ENCODE data around the gene TUBGCP2.

TUBGCP2 gene

GRCh38 chr10:133278577-133279265 is 30.0 kb downstream of the TUBGCP2 start:
- no peak for TF ChIP-seq POLR2A (IDR thresholded peaks at IDR 0.05; ENCODE audit: low read depth, low read length)
- FAIRE-seq, result peak; percentile 92
- DNase-seq (ENCODE audit: insufficient read length, low spot score), result peak; percentile 95

- no peak for DNase-seq (ENCODE audit: insufficient read length, low spot score)
- no peak for FAIRE-seq
- TF ChIP-seq POLR2A (IDR thresholded peaks at IDR 0.05; ENCODE audit: low read depth, low read length), result no peak
Observed at GRCh38 chr10:133277993-133278576, 30.6 kb downstream of the TUBGCP2 start.

GRCh38 chr10:133277277-133277992 is 31.2 kb downstream of the TUBGCP2 start:
- FAIRE-seq (no peak), DNase-seq (ENCODE audit: insufficient read length, low spot score) (no peak)
- TF ChIP-seq POLR2A (IDR thresholded peaks at IDR 0.05; ENCODE audit: low read depth, low read length), result no peak

GRCh38 chr10:133276435-133277201 is 32.1 kb downstream of the TUBGCP2 start, which contains the start of gene ADAM8:
Gene ADAM8 (minus strand): TSS chr10:133276868. CDS start chr10:133276817, 51 bp downstream.
- TF ChIP-seq POLR2A (IDR thresholded peaks at IDR 0.05; ENCODE audit: low read depth, low read length), result no peak
- no peak for DNase-seq (ENCODE audit: insufficient read length, low spot score)
- no peak for FAIRE-seq

GRCh38 chr10:133276100-133276434 is 32.6 kb downstream of the TUBGCP2 start:
- no peak for FAIRE-seq
- DNase-seq (ENCODE audit: insufficient read length, low spot score), result no peak
- TF ChIP-seq POLR2A (IDR thresholded peaks at IDR 0.05; ENCODE audit: low read depth, low read length), result no peak

GRCh38 chr10:133275684-133276092 is 33.0 kb downstream of the TUBGCP2 start:
- FAIRE-seq (no peak), DNase-seq (ENCODE audit: insufficient read length, low spot score) (no peak)
- no peak for TF ChIP-seq POLR2A (IDR thresholded peaks at IDR 0.05; ENCODE audit: low read depth, low read length)

- TF ChIP-seq POLR2A (IDR thresholded peaks at IDR 0.05; ENCODE audit: low read depth, low read length), result no peak
- DNase-seq (ENCODE audit: insufficient read length, low spot score) (no peak), FAIRE-seq (no peak)
Observed at GRCh38 chr10:133274751-133275683, 33.7 kb downstream of the TUBGCP2 start.

- DNase-seq (ENCODE audit: insufficient read length, low spot score) (no peak), FAIRE-seq (no peak)
- no peak for TF ChIP-seq POLR2A (IDR thresholded peaks at IDR 0.05; ENCODE audit: low read depth, low read length)
Observed at GRCh38 chr10:133273534-133274143, 35.0 kb downstream of the TUBGCP2 start.

GRCh38 chr10:133272964-133273420 is 35.7 kb downstream of the TUBGCP2 start:
- DNase-seq (ENCODE audit: insufficient read length, low spot score) (no peak), FAIRE-seq (no peak)
- no peak for TF ChIP-seq POLR2A (IDR thresholded peaks at IDR 0.05; ENCODE audit: low read depth, low read length)

- no peak for TF ChIP-seq POLR2A (IDR thresholded peaks at IDR 0.05; ENCODE audit: low read depth, low read length)
- no peak for DNase-seq (ENCODE audit: insufficient read length, low spot score)
- no peak for FAIRE-seq
Observed at GRCh38 chr10:133272301-133272963, 36.2 kb downstream of the TUBGCP2 start.

GRCh38 chr10:133271521-133272300 is 37.0 kb downstream of the TUBGCP2 start:
- DNase-seq (ENCODE audit: insufficient read length, low spot score), result no peak
- FAIRE-seq, result no peak
- TF ChIP-seq POLR2A (IDR thresholded peaks at IDR 0.05; ENCODE audit: low read depth, low read length), result no peak
